HepG2 (cell line): Measurements from ENCODE around the gene DYNLL2.
A peak's percentile ranks its signal among the peaks of the same experiment; 100 is the strongest.

Source experiments
- HCFC1 ChIP-seq: fragments of 150-350 bp; IDR thresholded peaks from 2 replicates; pipeline ENCODE4 v1.6.1; 2014; ENCODE audit warnings: low read depth, low read length
- SMARCC2 ChIP-seq: fragments of 450-650 bp; IDR thresholded peaks from 2 replicates; pipeline ENCODE4 v1.6.1; 2017; ENCODE audit warnings: antibody characterized with exemption, mild to moderate bottlenecking
- TF ChIP-seq, protein P1 (sequence below): sonication (generic); formaldehyde crosslinking; IDR thresholded peaks from 2 replicates; pipeline ENCODE4 v1.5.0; 2020; ENCODE audit warnings: mild to moderate bottlenecking, missing genetic modification reagents, moderate library complexity
- TF ChIP-seq, protein P2 (sequence below), 2 experiments: sonication (generic) in 1 of 2; formaldehyde crosslinking in 1 of 2; IDR thresholded peaks; 2 replicates each; pipeline versions ENCODE4 v1.4.0 to v1.6.1; 2018 to 2020; ENCODE audit warnings: missing genetic modification reagents in 2 of 2, borderline replicate concordance in 1 of 2, low read depth in 1 of 2, mild to moderate bottlenecking in 1 of 2, missing biosample characterization in 1 of 2

DNA sequence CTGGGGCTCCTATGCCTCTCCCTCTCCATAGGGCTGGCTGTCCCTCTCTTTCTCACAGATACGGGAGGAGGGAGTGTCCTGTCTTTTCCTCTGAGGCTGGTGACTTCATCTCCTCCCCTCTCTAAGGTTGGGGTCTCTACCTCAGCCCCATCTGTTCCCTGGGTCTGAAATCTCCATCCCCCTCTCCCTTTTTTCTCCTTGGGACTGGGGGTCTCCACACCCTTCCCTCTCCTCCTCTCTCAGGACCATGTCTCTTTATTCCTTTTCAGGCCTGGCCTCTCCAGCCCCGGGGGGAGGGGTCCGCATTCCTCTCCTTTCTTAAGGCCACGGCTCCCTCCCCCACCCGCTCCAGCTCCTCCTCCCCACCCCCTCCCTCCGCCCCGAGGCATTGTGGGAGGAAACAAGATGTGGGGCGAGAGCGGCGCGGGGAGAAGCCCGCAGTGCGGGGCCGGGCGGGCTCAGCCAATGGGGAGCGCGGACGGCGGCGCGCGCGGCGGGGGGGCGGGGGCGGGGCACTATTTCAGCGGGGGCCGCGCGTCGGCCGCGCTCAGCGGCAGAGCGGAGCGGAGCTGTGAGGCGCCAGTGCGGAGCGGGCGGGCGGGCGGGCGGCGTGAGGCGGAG, at the start of gene DYNLL2:
- TF ChIP-seq, protein P1, sequence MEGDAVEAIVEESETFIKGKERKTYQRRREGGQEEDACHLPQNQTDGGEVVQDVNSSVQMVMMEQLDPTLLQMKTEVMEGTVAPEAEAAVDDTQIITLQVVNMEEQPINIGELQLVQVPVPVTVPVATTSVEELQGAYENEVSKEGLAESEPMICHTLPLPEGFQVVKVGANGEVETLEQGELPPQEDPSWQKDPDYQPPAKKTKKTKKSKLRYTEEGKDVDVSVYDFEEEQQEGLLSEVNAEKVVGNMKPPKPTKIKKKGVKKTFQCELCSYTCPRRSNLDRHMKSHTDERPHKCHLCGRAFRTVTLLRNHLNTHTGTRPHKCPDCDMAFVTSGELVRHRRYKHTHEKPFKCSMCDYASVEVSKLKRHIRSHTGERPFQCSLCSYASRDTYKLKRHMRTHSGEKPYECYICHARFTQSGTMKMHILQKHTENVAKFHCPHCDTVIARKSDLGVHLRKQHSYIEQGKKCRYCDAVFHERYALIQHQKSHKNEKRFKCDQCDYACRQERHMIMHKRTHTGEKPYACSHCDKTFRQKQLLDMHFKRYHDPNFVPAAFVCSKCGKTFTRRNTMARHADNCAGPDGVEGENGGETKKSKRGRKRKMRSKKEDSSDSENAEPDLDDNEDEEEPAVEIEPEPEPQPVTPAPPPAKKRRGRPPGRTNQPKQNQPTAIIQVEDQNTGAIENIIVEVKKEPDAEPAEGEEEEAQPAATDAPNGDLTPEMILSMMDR (CRISPR knock-in tag) = no peak
- TF ChIP-seq HCFC1 = no peak
- no peak for TF ChIP-seq SMARCC2
- TF ChIP-seq, protein P2, sequence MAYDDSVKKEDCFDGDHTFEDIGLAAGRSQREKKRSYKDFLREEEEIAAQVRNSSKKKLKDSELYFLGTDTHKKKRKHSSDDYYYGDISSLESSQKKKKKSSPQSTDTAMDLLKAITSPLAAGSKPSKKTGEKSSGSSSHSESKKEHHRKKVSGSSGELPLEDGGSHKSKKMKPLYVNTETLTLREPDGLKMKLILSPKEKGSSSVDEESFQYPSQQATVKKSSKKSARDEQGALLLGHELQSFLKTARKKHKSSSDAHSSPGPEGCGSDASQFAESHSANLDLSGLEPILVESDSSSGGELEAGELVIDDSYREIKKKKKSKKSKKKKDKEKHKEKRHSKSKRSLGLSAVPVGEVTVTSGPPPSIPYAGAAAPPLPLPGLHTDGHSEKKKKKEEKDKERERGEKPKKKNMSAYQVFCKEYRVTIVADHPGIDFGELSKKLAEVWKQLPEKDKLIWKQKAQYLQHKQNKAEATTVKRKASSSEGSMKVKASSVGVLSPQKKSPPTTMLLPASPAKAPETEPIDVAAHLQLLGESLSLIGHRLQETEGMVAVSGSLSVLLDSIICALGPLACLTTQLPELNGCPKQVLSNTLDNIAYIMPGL (CRISPR knock-in tag; IDR thresholded peaks at IDR 0.05; ENCODE audit: borderline replicate concordance in 1 of 2, low read depth in 1 of 2) = 0 out of 4 replicates have a peak, but pooled peaks of 1 of the 2 experiments have one; percentile 7
